Amygdala (tissue), 56 donors: Measurements from ENCODE around the gene TUBGCP3.

Experiments
- DNase-seq, 56 donors: peaks; one replicate each; lab custom pipeline; 2025; lab: John Stamatoyannopoulos, UW

The TUBGCP3 gene

GRCh38 chr13:112545856-112546255 lies 42.1 kb downstream of the TUBGCP3 start:
- DNase-seq: no peak

- no peak for DNase-seq
These were observed 54.9 kb downstream of the TUBGCP3 start for GRCh38 chr13:112532837-112533745.

DNA sequence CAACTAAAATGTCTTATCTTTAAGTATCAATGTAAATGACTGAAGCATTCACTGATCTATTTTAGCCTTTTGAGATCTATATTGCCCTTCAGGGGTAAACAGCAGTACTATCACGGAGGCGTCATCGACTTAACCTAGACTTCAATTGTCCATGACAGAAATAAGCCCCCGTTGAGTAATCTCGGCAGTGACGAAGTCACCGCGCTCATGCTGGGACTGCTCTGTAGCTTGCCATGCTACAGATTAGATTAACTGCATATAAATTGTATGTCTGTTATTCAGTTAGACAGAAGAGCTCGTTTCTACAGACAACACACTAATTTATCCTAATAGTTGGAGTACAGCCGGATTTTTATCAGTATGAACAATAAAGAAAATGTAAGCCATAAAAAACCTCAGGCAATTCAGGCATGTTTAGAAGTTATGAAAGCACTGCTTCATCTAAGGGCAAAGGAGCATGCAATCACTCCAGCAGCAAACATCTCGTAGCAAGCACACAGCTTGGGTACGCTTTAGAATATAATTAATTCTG lies 56.6 kb downstream of the TUBGCP3 start:
- DNase-seq: no peak

DNA sequence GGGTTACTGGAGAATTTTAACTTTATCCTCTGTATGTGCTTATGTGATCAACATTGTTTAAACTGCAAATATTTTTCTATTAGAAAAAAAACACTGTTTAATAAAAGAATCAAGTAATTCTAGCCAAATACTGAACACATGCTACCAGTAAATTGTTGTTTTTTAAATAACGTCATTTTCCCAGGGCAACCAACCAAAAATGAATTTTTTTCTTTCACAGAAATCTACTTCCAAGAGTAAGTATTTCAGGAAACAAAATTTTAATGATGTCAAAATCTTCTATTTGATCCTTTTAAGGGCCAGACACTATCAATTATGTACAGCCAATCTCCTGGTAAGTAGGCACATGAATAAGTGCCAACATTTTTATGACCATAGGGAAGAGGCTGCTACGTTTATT lies 57.1 kb downstream of the TUBGCP3 start:
- DNase-seq: no peak

DNA sequence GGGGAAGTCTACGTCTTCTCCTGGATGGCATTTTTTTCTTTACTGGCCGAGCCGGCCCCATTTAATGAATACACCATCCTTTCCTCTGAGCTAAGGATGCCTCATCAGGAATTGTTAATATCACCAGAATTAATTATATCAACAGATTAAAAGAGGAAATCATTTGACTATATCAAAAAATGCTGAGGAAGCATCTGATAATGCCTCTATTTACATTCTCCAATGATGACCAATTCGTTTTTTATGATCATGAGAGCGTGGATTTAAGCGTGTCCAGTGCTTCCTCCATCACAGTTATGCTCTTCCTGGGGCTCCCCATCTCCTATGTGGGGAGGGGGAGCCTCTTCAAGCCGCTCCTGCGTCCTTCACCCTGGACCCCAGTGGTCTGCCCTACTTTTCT lies 58.7 kb downstream of the TUBGCP3 start:
- DNase-seq: no peak

GRCh38 chr13:112526146-112526853 lies 61.7 kb downstream of the TUBGCP3 start:
- no peak for DNase-seq

DNA sequence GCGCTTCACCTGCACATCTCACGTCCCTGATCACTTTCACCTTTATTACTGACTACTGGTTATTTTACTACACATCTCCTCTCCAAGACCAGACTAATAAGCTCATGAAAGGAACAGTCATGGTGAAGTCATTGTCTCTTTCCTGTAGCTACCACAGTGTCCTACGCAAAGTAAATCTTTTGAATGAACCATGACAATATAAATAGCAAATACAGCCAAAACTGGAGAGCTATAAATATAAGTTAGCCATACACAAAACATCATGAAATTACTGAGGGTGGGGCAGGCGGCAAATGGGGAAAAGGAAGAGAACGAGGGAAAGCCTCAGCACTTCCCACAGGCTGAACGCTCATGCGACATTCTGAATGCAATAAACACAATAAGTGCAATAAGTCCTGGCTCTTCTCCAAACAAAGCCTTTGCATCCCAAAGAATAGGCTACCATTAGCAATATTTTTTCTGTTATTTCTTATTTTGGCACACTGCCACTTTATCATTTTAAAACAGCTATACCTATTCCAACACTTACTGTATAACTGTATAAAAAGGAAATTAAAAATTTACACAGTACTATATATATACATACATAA lies 62.5 kb downstream of the TUBGCP3 start:
- DNase-seq: no peak

DNA sequence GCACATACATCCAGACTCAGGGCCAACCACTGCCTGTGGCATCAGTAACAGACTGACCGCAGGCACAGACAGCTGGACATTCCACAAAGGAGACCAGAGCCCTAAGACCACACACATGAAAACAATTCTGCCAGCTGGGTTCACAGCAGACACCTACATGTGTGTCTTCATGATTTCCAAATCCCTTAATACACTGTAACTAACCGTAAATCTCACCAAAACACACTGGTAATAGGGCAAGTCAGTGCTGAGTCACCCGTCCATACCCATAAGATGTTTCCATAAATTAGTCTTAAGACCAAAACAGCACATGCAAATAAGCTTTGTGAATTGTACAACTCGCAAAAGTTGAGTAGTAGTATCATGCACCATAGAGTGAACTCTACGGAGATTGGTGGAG lies 65.4 kb downstream of the TUBGCP3 start:
- DNase-seq: no peak

DNA sequence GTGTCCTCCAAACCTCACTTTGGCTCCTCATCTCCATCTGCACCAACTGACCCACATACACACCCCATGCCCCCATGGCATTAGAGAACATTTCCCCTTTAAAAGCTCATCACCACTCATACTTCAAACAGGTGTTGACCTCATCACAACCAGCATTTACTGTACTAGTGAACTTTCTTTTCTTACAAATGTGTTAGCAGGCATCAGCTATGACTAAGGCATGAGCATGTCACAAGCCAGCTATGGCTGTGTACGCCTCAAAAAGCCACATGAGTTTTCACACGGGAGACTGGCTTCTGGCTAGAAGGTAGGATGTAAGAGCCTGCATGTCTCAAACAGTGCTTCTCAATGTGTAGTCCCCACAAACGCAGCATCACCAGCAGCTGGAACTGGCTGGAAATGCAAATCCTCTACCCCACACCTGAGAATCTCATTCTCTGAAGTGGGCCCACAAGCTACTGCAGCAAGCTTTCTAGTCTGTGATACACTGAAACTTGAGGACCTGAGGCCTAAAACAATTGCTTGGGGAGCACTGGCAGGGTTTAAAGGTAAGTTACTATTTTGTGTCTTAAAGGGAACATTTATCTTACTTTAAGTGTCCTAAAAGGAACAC lies 66.8 kb downstream of the TUBGCP3 start:
- no peak for DNase-seq

GRCh38 chr13:112519517-112520060 lies 68.4 kb downstream of the TUBGCP3 start:
- DNase-seq: no peak

- DNase-seq: no peak
These were observed 71.7 kb downstream of the TUBGCP3 start for GRCh38 chr13:112516218-112516617.

- DNase-seq: no peak
These were observed 74.2 kb downstream of the TUBGCP3 start for GRCh38 chr13:112513761-112514160.

DNA sequence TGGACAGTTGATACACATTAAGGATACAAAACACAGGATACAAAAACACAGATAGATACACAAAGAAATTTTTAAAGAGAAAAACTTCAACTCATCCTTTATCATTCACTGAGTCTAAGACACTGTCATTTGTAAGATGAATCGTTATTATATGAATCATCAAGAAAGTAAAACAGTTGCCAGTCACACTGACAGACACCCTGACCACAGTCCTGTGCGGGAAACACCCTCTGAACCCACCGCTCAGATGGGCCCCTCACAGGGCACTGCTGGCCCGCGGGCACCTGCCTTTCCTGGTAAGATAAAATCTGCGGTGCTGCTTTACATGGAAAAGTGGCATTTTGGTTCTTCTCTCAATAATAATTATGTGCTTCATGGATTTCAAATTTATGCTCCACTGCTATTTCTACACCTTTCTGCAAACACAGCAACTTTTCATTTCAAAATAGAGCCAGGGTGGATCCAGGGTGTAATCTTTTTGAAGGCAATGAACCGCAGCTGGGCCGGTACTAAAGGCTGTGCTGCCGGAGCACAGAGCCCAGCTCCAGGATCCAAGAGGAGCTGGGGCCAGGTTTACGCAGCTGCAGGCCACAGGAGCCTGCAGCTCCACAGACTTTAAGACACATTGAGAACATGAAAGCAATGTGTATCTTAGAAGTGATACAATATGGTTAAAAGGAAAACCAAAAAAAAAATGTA lies 76.8 kb downstream of the TUBGCP3 start:
- no peak for DNase-seq

DNA sequence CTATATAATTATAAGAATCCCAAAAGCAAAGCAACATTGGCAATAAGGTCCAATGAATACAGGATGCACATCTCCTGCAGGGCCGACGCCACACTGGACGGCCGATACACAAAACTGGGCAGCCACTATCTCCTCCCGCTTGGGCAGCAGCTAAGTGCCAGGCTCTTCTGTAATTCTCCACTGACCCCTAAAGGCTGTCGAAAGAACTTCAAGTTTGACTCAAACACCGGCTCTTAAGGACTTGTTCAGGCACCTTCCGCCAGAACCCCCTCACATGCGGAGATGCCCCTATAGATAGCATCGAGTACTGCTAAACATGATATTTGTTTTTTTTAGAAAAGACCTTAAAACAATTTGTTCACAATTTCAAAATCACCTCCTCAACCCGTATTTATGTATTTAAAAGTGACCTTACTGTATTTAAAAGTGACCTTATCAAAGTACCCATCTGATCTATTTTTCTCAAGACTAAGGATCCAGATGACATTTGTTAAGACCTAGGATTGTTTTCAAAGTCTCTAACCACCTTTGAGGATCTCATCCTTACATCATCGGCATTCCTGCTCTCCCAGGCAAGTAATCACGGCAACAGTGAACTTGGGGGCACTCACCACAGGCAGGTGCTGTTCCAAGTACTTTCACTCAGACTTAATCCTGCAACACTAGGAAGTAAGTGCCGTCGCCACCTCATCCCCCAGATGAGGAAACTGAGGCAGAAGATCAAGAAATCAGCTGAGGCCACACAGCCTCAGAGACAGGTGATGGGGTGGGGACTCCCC lies 77.8 kb downstream of the TUBGCP3 start:
- DNase-seq: peak in 20 of 56 donors; percentile 4 to 45 (median 22)

- no peak for DNase-seq
These were observed 78.8 kb downstream of the TUBGCP3 start for GRCh38 chr13:112509190-112509589.

- DNase-seq: no peak
These were observed 81.9 kb downstream of the TUBGCP3 start for GRCh38 chr13:112506046-112506445.

DNA sequence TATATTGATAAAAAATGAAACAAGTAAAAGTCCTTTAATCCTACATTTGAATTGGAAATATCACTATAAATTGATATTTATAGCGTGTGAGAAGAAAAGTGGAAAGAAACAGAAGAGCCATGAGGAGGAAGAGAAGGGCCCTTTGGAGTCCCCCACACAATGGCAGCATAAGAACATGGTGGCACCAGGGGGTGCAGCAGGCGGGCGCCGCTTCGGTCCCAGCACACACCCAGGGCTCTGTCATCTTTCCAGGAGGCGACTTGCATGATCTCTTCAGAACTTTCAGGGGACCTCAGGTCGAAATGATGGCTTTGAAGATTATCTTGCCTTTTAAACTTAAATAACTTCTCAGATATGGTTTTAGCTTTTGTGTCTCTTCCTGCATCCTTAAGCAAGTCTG lies 91.8 kb downstream of the TUBGCP3 start:
- DNase-seq: no peak

- no peak for DNase-seq
These were observed 92.5 kb downstream of the TUBGCP3 start for GRCh38 chr13:112495465-112495864.

DNA sequence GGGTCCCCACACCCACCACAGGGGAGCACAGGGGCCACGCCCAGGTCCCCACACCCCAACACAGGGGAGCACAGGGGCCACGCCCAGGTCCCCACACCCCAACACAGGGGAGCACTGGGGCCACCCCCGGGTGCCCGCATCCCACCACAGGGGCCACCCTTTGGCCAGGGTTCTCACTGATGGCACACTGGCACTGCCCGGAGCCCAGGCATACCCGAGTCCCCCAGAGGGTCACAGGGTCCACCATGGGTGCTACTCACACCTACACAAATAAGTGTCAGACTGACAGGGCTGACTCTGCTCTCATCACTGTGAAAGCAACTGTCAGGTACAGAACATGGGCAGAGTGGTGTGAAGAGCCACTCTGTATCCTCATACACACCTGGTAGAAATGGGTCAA lies 98.8 kb downstream of the TUBGCP3 start:
- no peak for DNase-seq
